K562 (cell line): ENCODE results near the gene SLC11A1. TPM values are rescaled to one million over a fixed set of nuclear protein-coding genes. Genes with fewer than 3 reads are reported as not detected.
A peak's percentile ranks its signal among the peaks of the same experiment; 100 is the strongest.

ENCODE experiments used
- ARID2 ChIP-seq: fragments of 450-650 bp; IDR thresholded peaks from 2 replicates; pipeline ENCODE4 v1.6.1; 2017; ENCODE audit warnings: antibody characterized with exemption, mild to moderate bottlenecking
- BRD4 ChIP-seq: fragments of 200-600 bp; sonication (generic); IDR thresholded peaks from 2 replicates; pipeline ENCODE4 v1.6.1; 2017; ENCODE audit warnings: inconsistent platforms
- C11orf30 ChIP-seq: fragments of 450-650 bp; IDR thresholded peaks from 2 replicates; pipeline ENCODE4 v1.6.1; 2016; ENCODE audit warnings: low read depth, mild to moderate bottlenecking
- CHCHD3 ChIP-seq: fragments of 250-450 bp; sonication (Bioruptor Pico); IDR thresholded peaks from 2 replicates; pipeline ENCODE4 v2.1.2; 2022; ENCODE audit warnings: mild to moderate bottlenecking
- DPF2 ChIP-seq: fragments of 450-650 bp; IDR thresholded peaks from 2 replicates; pipeline ENCODE4 v1.6.1; 2016
- EHMT2 ChIP-seq: fragments of 450-650 bp; IDR thresholded peaks from 2 replicates; pipeline ENCODE4 v1.6.1; 2018; ENCODE audit warnings: antibody characterized with exemption
- EP400 ChIP-seq: fragments of 450-650 bp; IDR thresholded peaks from 2 replicates; pipeline ENCODE4 v1.6.1; 2017; ENCODE audit warnings: antibody characterized with exemption, mild to moderate bottlenecking, moderate library complexity
- FOXP1 ChIP-seq: sonication (generic); formaldehyde crosslinking; IDR thresholded peaks from 2 replicates; pipeline ENCODE4 v1.8.0; 2022; ENCODE audit warnings: mild to moderate bottlenecking, missing genetic modification reagents
- HDAC8 ChIP-seq: fragments of 450-650 bp; IDR thresholded peaks from 2 replicates; pipeline ENCODE4 v1.6.1; 2016; ENCODE audit warnings: mild to moderate bottlenecking, missing genetic modification characterization, moderate library complexity, missing compliant biosample characterization
- HLTF ChIP-seq: fragments of 450-650 bp; IDR thresholded peaks from 2 replicates; pipeline ENCODE4 v1.6.1; 2016
- NELFE ChIP-seq: IDR thresholded peaks from 2 replicates; pipeline ENCODE4 v1.6.1; 2011; ENCODE audit warnings: mild to moderate bottlenecking; ENCODE audit not compliant: insufficient read depth, insufficient read length
- PHF20 ChIP-seq: fragments of 450-650 bp; IDR thresholded peaks from 2 replicates; pipeline ENCODE4 v1.6.1; 2018; ENCODE audit not compliant: partially characterized antibody
- POLR2G ChIP-seq: fragments of 200-400 bp; formaldehyde crosslinking; IDR thresholded peaks from 2 replicates; pipeline ENCODE4 v1.6.1; 2017; ENCODE audit warnings: low read depth, mild to moderate bottlenecking, antibody characterized with exemption, low read length, moderate library complexity
- POLR3G ChIP-seq: IDR thresholded peaks from 2 replicates; pipeline ENCODE4 v1.6.1; 2011; ENCODE audit not compliant: insufficient read length, insufficient replicate concordance; ENCODE audit errors: extremely low read depth
- RCOR1 ChIP-seq, 2 experiments: IDR thresholded peaks; 2 replicates each; pipeline ENCODE4 v1.6.1; 2012; ENCODE audit warnings: low read depth in 2 of 2, low read length in 2 of 2, borderline replicate concordance in 1 of 2, improper control_type of control experiment in 1 of 2
- SMAD2 ChIP-seq: fragments of 150-350 bp; IDR thresholded peaks from 2 replicates; pipeline ENCODE4 v1.6.1; 2014; ENCODE audit warnings: low read depth, mild to moderate bottlenecking, low read length
- TARDBP ChIP-seq: fragments of 450-650 bp; IDR thresholded peaks from 2 replicates; pipeline ENCODE4 v1.6.1; 2016
- ZBTB26 ChIP-seq: fragments of 450-650 bp; formaldehyde crosslinking; IDR thresholded peaks from 2 replicates; pipeline ENCODE4 v1.4.0; 2022; ENCODE audit warnings: missing genetic modification characterization
- ZC3H11A ChIP-seq: IDR thresholded peaks from 2 replicates; pipeline ENCODE4 v1.6.1; 2012; ENCODE audit warnings: low read depth, low read length, improper control_type of control experiment
- ZNF165 ChIP-seq: fragments of 250-450 bp; sonication (Bioruptor Pico); IDR thresholded peaks from 2 replicates; pipeline ENCODE4 v1.4.0; 2020; ENCODE audit warnings: borderline replicate concordance
- ZNF347 ChIP-seq: fragments of 450-650 bp; formaldehyde crosslinking; IDR thresholded peaks from 2 replicates; pipeline ENCODE4 v1.4.0; 2020; ENCODE audit warnings: low read depth, mild to moderate bottlenecking, moderate library complexity
- ZNF384 ChIP-seq: IDR thresholded peaks from 2 replicates; pipeline ENCODE4 v1.6.1; 2012; ENCODE audit warnings: low read depth, low read length, improper control_type of control experiment
- polyA plus RNA-seq, 8 experiments: library from polyadenylated mRNA; depleted of rRNA in 4 of 8; stranded (reverse) in 5 of 8; unstranded in 3 of 8; fragments of >200 nt; fragmentation: Nextera tagmentation in 2 of 8; fragmentation: Illumina TruSeq in 1 of 8; extraction: Ambion mirVana in 2 of 8; extraction: Trizol in 1 of 8; gene quantifications; 2 replicates each; pipeline versions ENCODE4 v1.2.1 to v1.2.3, GENCODE V29; 2011 to 2014; ENCODE audit warnings: inconsistent platforms in 1 of 8, missing spikeins in 1 of 8
- total RNA-seq, 7 experiments: library from RNA; depleted of rRNA in 6 of 7; stranded (reverse); fragments of >200 nt in 6 of 7; fragmentation: Illumina TruSeq in 2 of 7; extraction: Trizol in 2 of 7; gene quantifications; 2 replicates each; pipeline versions ENCODE4 v1.2.1 to v1.2.3, GENCODE V29; 2011 to 2021; ENCODE audit warnings: low replicate concordance in 1 of 7
- TF ChIP-seq, protein P1 (sequence below): fragments of 250-450 bp; sonication (Bioruptor Pico); IDR thresholded peaks from 2 replicates; pipeline ENCODE4 v1.4.0; 2020; ENCODE audit warnings: mild to moderate bottlenecking, moderate library complexity
- TF ChIP-seq, protein P2 (sequence below): fragments of 250-450 bp; sonication (Bioruptor Pico); IDR thresholded peaks from 2 replicates; pipeline ENCODE4 v1.5.1; 2021; ENCODE audit warnings: mild to moderate bottlenecking

SLC11A1 gene
- total and polyA plus RNA-seq, 9 of the 15 experiments (the other 6 are each of a cell fraction or from before 2014, with no cell fraction given): 0.35 to 1.6 (median 0.65) TPM

DNA sequence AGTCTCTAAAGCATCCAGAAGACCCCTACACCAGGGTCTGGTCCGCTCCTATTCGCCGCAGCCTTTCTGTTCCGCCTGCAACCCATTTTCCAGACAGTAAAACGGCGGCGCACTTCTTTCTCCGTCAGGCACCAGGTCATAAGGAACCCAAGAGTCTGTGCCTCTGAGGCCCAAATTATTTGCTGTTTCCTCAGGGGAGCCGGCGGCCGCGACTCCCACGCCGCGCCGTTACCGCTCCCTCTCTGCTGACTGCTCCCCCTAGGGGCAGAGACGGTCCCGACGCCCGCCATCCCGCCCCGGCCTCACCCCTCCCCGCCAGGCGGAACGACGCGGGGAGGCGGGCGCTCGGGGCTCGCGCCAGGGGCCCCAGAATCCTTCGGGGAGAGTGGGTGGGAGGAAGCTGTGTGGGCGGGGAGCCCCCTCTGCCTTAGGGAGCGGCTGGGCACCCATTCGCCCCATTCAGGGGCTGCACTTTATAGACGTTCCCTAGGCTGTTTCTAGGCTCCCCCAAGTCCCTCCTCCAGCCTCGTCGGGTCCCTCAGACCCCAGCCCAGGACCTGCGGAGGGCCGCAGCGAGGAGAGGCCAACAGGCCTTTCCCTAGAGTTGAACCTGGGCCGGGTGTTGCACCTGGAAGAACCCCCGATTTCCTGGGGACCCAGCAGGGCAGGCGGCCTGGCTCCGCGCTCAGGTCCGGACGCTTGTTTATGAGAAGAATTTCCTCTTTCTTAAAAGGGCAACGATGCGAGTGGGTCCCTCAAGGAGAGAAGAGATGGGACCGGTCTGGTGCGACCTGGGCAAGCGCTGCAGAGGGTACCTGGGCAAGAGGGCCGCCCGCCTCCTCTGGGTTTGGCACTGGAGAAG lies 14.0 kb downstream of the SLC11A1 start (continued):
- TF ChIP-seq, protein P1, sequence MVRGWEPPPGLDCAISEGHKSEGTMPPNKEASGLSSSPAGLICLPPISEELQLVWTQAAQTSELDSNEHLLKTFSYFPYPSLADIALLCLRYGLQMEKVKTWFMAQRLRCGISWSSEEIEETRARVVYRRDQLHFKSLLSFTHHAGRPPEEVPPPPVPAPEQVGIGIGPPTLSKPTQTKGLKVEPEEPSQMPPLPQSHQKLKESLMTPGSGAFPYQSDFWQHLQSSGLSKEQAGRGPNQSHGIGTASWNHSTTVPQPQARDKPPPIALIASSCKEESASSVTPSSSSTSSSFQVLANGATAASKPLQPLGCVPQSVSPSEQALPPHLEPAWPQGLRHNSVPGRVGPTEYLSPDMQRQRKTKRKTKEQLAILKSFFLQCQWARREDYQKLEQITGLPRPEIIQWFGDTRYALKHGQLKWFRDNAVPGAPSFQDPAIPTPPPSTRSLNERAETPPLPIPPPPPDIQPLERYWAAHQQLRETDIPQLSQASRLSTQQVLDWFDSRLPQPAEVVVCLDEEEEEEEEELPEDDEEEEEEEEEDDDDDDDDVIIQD (CRISPR knock-in tag): no peak
- TF ChIP-seq DPF2 (0 out of 2 replicates have a peak, but pooled peaks have one; percentile 11), SMAD2 (no peak), HDAC8 (tag) (no peak), HLTF (no peak), EP400 (peak; percentile 91), ZC3H11A (no peak), EHMT2 (no peak), BRD4 (no peak), ZBTB26 (CRISPR knock-in tag) (peak; percentile 36; the same call in 1 of the 2 replicates), CHCHD3 (no peak), TARDBP (0 out of 2 replicates have a peak, but pooled peaks have one; percentile 20), ARID2 (no peak), C11orf30 (no peak), FOXP1 (CRISPR knock-in tag) (no peak), ZNF347 (CRISPR knock-in tag) (no peak), POLR3G (no peak), POLR2G (peak; percentile 78), ZNF384 (peak; percentile 27; the same call in 1 of the 2 replicates), PHF20 (no peak), RCOR1 (IDR thresholded peaks at IDR 0.05; ENCODE audit: borderline replicate concordance in 1 of 2, low read depth in 2 of 2, low read length in 2 of 2) (peak in 1 of 2 experiments; percentile 32; a peak in 1 of 4 replicates), NELFE (no peak), ZNF165 (CRISPR knock-in tag) (no peak)
- TF ChIP-seq, protein P2, sequence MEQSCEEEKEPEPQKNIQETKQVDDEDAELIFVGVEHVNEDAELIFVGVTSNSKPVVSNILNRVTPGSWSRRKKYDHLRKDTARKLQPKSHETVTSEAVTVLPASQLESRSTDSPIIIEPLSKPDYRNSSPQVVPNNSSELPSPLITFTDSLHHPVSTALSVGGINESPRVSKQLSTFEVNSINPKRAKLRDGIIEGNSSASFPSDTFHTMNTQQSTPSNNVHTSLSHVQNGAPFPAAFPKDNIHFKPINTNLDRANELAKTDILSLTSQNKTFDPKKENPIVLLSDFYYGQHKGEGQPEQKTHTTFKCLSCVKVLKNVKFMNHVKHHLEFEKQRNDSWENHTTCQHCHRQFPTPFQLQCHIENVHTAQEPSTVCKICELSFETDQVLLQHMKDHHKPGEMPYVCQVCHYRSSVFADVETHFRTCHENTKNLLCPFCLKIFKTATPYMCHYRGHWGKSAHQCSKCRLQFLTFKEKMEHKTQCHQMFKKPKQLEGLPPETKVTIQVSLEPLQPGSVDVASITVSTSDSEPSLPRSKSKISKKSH (CRISPR knock-in tag): no peak
